ENCODE results near the gene GRIK3. TPM values are rescaled to one million over a fixed set of nuclear protein-coding genes. Genes with fewer than 3 reads are reported as not detected.
"Not testable (repeated sequence)": the region's sequence is repeated elsewhere in the genome, so short reads cannot be mapped to it uniquely, and the experiment has no call there.

Gene GRIK3
- total RNA-seq, 2 experiments from 2014 or later: not detected

DNA sequence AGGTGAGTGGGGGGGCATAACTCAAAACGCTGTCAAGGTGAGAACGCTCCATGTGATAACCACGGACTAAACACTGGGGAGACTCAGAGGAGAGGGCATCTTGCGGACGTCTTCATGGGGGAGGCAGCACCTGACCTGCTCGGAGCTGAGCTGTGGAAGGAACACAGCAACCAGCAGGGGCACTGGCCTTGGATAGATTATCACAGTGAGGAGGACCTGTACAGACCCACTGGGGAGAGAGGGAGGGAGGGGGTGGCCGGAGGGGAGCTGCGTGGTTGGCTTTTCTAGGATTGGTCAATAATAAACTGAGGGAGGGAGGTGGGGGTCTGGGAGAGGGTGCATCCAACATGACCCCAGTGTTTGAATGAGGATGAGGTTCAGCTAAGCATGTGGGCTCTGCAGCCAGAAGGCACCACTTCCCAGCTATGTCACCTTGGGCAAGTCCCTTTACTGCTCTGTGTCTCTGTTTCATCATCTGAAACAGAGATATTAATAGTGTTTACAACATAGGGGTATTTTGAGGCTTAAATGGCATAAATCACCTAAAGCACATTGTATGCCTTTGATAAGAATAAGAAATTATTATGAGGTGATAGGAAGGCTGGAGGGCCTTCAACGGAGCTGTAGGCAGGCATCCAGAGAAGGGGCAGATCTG is 123.3 kb downstream of the GRIK3 start:
- DNase-seq: no peak
- ChIA-PET CTCF (no interaction called here), POLR2A (no interaction called here)
- no peak for ATAC-seq
- Mint-ChIP-seq H3K9me3 (ENCODE audit: low read depth) (peaks cover 5% of the 10 kb centered on the region), H3K27me3 (peaks cover 14% of the 10 kb centered on the region), H3K4me3 (no peak overlapping the region), H3K27ac (no peak overlapping the region), H3K4me1 (no peaks in the 10 kb centered on the region), H3K36me3 (ENCODE audit: low read depth) (no peaks in the 10 kb centered on the region)
- intact Hi-C loops (cut with DNase I, micrococcal nuclease): no loop called here

DNA sequence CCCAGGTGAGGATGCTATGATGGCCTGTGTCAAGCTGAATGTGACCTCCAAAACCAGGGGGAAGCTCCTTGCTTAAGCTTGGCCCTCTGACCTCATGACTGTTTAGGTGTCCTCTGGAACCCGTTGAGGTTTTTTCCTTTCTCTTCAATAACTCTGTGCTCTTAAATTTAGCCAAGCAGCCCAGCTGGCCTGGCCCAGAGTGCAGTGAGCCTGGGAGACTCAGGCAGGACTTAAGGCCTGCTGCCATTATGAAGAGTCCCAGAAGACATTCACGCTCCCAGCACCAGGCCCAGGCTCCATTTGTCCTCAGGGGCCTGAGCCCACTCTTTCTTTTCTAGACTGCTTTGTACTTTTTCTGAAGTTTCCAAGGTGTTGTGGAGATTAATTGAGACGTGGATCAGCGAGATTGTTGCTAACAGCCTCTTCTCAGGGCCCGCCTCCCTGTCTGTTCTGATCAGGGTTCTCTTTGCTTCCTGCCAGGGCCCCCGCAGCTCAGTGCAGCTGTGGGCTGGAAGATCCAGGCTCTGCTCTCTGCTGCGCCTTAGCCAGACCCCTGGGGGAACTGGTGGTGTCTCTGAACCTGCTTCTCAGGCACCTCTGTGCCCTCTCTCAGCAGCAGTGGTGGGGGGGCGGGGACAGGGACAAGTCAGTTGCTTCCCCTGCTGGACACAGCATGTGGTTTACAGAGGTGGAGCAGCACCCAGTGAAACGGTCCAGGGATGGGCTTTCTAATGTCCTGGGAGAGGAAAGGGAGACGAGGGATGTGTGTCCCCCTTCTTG is 124.2 kb downstream of the GRIK3 start:
- Mint-ChIP-seq H3K36me3 (ENCODE audit: low read depth) (no peaks in the 10 kb centered on the region), H3K27ac (no peak overlapping the region), H3K9me3 (ENCODE audit: low read depth) (no peaks in the 10 kb centered on the region), H3K4me1 (no peaks in the 10 kb centered on the region), H3K27me3 (peaks cover 14% of the 10 kb centered on the region), H3K4me3 (no peak overlapping the region)
- ChIA-PET POLR2A (no interaction called here), CTCF (no interaction called here)
- intact Hi-C loops (cut with DNase I, micrococcal nuclease): no loop called here
- DNase-seq (no peak), ATAC-seq (no peak)

DNA sequence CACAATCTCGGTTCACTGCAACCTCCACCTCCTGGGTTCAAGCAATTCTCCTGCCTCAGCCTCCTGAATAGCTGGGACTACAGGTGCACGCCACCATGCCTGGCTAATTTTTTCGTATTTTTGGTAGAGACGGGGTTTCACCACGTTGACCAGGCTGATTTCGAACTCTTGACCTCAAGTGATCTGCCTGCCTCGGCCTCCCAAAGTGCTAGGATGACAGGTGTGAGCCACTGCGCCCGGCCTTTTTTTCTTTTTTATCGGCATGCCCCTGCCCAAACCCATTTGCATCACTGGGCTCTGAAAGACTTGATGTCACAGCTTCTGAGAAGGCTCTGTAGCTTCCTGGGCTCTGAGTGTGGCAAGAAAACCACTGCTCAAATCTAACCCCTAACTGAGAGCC is 125.0 kb downstream of the GRIK3 start:
- DNase-seq; H3K9me3 Mint-ChIP-seq (ENCODE audit: low read depth); H3K4me1 Mint-ChIP-seq; intact Hi-C loops (cut with DNase I, micrococcal nuclease); ATAC-seq; CTCF ChIA-PET; POLR2A ChIA-PET; H3K4me3 Mint-ChIP-seq; H3K36me3 Mint-ChIP-seq (ENCODE audit: low read depth); H3K27ac Mint-ChIP-seq: not testable (repeated sequence)
- peaks cover 14% of the 10 kb centered on the region for H3K27me3 Mint-ChIP-seq

DNA sequence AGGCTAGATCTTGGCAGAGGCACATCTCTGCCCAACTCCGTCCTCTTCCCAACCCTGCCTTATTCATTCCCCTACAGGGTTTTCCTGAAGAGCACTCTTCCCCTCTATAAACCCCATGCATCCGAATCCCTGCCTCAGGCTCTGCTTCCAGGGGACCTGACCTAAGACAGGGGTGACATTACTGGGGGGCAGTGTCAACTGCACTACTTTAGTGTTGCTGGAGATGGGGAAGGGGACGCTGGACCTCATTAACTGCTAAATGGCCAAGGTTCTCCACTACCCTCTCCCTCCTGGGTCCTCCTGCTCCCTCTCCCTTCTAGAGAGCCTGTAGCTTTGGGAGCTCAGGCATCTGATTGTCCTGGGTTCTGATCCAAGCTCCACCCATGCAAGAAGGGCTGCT is 126.2 kb downstream of the GRIK3 start:
- peaks cover 11% of the 10 kb centered on the region for H3K27me3 Mint-ChIP-seq
- no peak overlapping the region for H3K4me3 Mint-ChIP-seq
- no peaks in the 10 kb centered on the region for H3K36me3 Mint-ChIP-seq (ENCODE audit: low read depth)
- H3K27ac Mint-ChIP-seq: no peak overlapping the region
- CTCF ChIA-PET: no interaction called here
- POLR2A ChIA-PET: no interaction called here
- ATAC-seq: no peak
- DNase-seq: no peak
- intact Hi-C loops (cut with DNase I, micrococcal nuclease): no loop called here
- H3K4me1 Mint-ChIP-seq: no peaks in the 10 kb centered on the region
- no peaks in the 10 kb centered on the region for H3K9me3 Mint-ChIP-seq (ENCODE audit: low read depth)

DNA sequence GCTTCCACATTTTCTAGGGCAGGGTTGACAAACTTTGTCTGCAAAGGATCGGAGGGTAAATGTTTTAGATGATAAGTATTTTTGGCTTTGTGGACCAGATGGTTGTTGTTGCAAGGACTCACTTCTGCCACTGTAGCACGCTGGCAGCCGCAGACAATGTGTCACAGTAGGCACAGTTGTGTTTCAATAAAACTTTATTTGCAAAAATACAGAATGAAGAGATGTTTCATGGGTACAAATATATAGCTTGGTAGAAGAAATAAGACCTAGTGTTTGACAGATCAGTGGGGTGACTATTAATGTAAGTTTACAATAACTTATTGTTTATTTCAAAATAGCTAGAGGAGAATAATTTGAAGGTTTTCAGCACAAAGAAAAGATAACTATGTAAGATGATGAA is 127.8 kb downstream of the GRIK3 start:
- Mint-ChIP-seq H3K4me1 (no peaks in the 10 kb centered on the region), H3K36me3 (ENCODE audit: low read depth) (no peaks in the 10 kb centered on the region), H3K27me3 (peaks cover 8% of the 10 kb centered on the region), H3K9me3 (ENCODE audit: low read depth) (no peaks in the 10 kb centered on the region), H3K27ac (no peak overlapping the region), H3K4me3 (no peak overlapping the region)
- intact Hi-C loops (cut with DNase I, micrococcal nuclease): no loop called here
- POLR2A ChIA-PET: no interaction called here
- DNase-seq (no peak), ATAC-seq (no peak)
- CTCF ChIA-PET: interaction anchor here (0.9 kb wide), 1 partner anchor 9 kb away, joined by 4 read pairs; no protein-coding TSS in a partner anchor

DNA sequence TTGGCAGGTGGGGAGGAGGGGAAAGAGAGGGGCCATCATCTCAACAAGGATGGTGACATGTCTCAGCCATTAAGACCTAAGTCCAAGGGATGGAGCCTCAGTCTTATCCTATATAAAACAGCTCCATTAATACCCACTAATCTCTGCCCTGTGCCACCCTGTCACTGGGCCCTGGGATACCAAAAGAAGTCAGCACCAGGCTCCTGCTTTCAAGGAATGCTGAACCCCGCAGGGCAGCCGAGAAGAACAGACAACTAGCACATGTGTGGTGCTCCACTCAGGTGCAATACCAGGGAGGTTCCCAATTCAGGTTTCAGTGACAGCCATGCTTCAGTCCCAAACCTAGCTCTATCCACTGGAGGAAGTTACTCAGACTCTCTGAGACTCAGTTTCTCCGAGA is 128.4 kb downstream of the GRIK3 start:
- Mint-ChIP-seq H3K4me3 (no peak overlapping the region), H3K27me3 (peaks cover 6% of the 10 kb centered on the region), H3K9me3 (ENCODE audit: low read depth) (no peaks in the 10 kb centered on the region), H3K27ac (no peak overlapping the region), H3K4me1 (no peaks in the 10 kb centered on the region), H3K36me3 (ENCODE audit: low read depth) (no peaks in the 10 kb centered on the region)
- ChIA-PET POLR2A (no interaction called here), CTCF (interaction anchor here (0.5 kb wide), 1 partner anchor 11 kb away, joined by 4 read pairs; no protein-coding TSS in a partner anchor)
- DNase-seq: no peak
- ATAC-seq: no peak
- intact Hi-C loops (cut with DNase I, micrococcal nuclease): no loop called here

DNA sequence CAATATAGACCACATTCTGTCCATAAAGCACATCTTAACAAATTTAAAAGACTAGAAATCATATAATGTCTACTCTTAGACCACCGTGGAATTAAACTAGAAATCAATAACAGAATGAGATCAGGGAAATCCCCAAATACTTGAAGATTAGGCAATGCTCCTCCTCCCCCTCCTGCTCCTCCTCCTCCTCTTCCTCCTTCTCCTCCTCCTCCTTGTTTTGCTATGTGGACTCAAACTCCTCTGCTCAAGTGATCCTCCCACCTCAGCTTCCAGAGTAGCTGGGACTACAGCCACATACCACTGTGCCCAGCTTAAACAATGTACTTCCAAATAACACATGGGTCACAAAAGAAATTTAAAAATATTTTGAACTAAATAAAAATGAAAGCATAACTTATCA is 134.2 kb downstream of the GRIK3 start:
- intact Hi-C loops (cut with DNase I, micrococcal nuclease): no loop called here
- Mint-ChIP-seq H3K27ac (no peak overlapping the region), H3K9me3 (ENCODE audit: low read depth) (peaks cover 4% of the 10 kb centered on the region), H3K27me3 (peaks cover 8% of the 10 kb centered on the region), H3K4me3 (no peak overlapping the region), H3K4me1 (no peaks in the 10 kb centered on the region), H3K36me3 (ENCODE audit: low read depth) (no peaks in the 10 kb centered on the region)
- DNase-seq (no peak), ATAC-seq (no peak)
- ChIA-PET POLR2A (no interaction called here), CTCF (no interaction called here)

DNA sequence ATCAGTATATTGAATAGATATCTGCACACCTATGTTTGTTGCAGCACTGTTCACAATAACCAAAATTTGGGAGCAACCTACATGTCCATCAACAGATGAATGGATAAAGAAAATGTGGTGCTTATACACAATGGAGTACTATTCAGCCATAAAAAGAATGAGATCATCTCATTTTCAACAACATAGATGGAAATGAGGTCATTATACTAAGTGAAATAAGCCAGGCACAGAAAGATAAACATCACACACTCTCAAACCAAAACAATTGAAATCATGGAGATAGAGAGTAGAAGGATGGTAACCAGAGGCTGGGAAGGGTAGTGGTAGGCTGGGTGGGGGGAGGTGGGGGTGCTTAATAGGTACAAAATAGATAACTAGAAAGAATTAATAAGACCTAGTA is 136.5 kb downstream of the GRIK3 start:
- POLR2A ChIA-PET; H3K9me3 Mint-ChIP-seq (ENCODE audit: low read depth); H3K4me1 Mint-ChIP-seq; DNase-seq; H3K36me3 Mint-ChIP-seq (ENCODE audit: low read depth); H3K27ac Mint-ChIP-seq; intact Hi-C loops (cut with DNase I, micrococcal nuclease); CTCF ChIA-PET; H3K4me3 Mint-ChIP-seq; ATAC-seq; H3K27me3 Mint-ChIP-seq: not testable (repeated sequence)

DNA sequence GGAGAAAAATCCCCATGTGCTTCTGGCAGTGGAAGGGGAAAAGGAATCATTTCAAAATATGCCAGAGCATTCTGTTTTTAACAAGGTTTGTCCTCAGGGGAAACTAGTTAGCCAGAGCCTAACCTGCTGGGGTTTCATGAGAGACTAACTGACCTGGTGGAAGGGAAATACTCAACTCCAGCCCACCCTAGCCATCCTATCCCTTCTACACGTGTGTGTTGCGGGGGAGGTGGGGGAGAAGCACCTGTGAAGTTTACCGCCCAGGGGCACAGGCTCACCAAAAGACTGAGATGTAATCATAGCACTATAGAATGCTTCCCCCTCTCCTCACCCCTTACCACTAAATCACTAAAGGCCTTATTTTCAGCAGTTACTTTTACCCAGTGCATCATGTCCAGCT is 139.5 kb downstream of the GRIK3 start:
- H3K4me3 Mint-ChIP-seq: no peak overlapping the region
- H3K36me3 Mint-ChIP-seq (ENCODE audit: low read depth): no peaks in the 10 kb centered on the region
- H3K27me3 Mint-ChIP-seq: peaks cover 4% of the 10 kb centered on the region
- peaks cover 4% of the 10 kb centered on the region for H3K9me3 Mint-ChIP-seq (ENCODE audit: low read depth)
- CTCF ChIA-PET: interaction anchor here (0.8 kb wide), 1 partner anchor 11 kb away, joined by 4 read pairs; no protein-coding TSS in a partner anchor
- POLR2A ChIA-PET: no interaction called here
- ATAC-seq: no peak
- DNase-seq: no peak
- H3K27ac Mint-ChIP-seq: no peak overlapping the region
- no peaks in the 10 kb centered on the region for H3K4me1 Mint-ChIP-seq
- intact Hi-C loops (cut with DNase I, micrococcal nuclease): no loop called here

DNA sequence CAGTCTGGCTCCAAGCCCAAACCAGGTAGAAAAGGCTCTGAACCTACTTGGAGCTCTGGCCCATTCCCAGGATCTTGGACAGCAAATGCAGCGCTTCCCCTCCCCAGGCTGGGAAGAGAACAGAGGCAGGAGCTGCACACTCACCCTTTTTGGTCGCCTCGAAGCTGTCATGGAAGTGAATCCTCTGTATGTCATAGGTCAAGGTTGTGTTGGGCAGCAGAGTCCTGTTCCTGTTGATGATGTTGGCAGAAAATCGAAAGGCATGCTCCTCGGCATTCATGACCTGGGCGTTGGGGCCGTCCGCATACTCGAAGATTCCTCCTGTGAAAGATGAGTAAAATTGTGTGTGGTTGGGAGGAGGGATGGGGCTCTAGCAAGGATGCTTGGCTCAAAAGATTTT is 143.5 kb downstream of the GRIK3 start:
- H3K27me3 Mint-ChIP-seq: peaks cover 8% of the 10 kb centered on the region
- DNase-seq (no peak), ATAC-seq (no peak)
- H3K27ac Mint-ChIP-seq: no peak overlapping the region
- no peaks in the 10 kb centered on the region for H3K4me1 Mint-ChIP-seq
- intact Hi-C loops (cut with DNase I, micrococcal nuclease): no loop called here
- no peaks in the 10 kb centered on the region for H3K36me3 Mint-ChIP-seq (ENCODE audit: low read depth)
- H3K9me3 Mint-ChIP-seq (ENCODE audit: low read depth): no peaks in the 10 kb centered on the region
- POLR2A ChIA-PET: no interaction called here
- H3K4me3 Mint-ChIP-seq: no peak overlapping the region
- CTCF ChIA-PET: interaction anchor here (0.6 kb wide), 1 partner anchor 1216 kb away, joined by 4 read pairs; no protein-coding TSS in a partner anchor

DNA sequence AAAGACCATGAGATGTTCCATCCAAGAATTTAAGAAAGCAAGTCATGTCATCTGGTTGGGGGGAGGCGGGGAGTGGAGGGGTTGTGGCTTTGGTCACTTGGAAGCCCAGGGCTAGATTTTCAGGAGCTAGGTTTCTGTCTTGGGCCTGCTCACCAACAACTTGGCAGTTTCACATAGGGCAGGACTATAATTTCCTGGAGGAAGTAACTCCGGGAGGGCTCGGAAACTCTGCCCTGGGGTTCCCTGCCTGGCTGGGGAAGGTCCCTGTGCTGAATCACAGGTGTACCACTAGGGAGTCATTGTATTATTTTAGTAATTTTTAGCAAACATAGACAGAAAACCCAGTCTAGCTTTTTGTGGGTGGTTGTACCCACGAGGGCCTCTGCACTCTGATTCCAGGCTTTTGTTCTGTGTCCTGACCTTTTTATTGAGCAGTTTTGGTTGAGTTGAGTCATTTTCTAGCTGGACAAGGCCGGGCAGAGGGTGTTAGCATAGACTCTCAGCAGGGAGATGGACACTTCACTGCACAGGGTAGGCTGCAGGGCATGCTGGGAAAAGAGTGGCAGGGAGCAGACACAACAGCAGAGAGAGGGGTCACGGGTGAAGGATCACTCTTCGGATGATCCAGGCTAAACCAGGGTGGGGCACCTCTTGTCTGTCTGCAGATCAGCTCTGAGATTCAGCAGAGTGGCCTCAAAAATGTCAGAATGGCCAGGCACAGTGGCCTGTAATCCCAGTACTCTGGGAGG is 144.7 kb downstream of the GRIK3 start:
- POLR2A ChIA-PET: no interaction called here
- H3K27ac Mint-ChIP-seq: no peak overlapping the region

More for the DNA sequence above, 144.7 kb downstream of the GRIK3 start:
- intact Hi-C loops (cut with DNase I, micrococcal nuclease): no loop called here
- DNase-seq (no peak), ATAC-seq (no peak)
- peaks cover 8% of the 10 kb centered on the region for H3K27me3 Mint-ChIP-seq
- H3K9me3 Mint-ChIP-seq (ENCODE audit: low read depth): no peaks in the 10 kb centered on the region
- H3K4me1 Mint-ChIP-seq: no peaks in the 10 kb centered on the region
- no peak overlapping the region for H3K4me3 Mint-ChIP-seq
- CTCF ChIA-PET: interaction anchor here (0.6 kb wide), 1 partner anchor 1214 kb away, joined by 4 read pairs; no protein-coding TSS in a partner anchor
- H3K36me3 Mint-ChIP-seq (ENCODE audit: low read depth): no peaks in the 10 kb centered on the region
